Measurements from ENCODE around the gene CAVIN3. TPM values are rescaled to one million over a fixed set of nuclear protein-coding genes. Genes with fewer than 3 reads are reported as not detected.

CAVIN3 gene
- total RNA-seq, 1 donor from 2014 or later, result 35.0 TPM

GRCh38 chr11:6273188-6273587 is 47.1 kb downstream of the CAVIN3 start:
- Histone ChIP-seq H3K27me3 (ENCODE audit: control insufficient read depth, insufficient read depth, low read length) (no peaks in the 10 kb centered on the region), H3K4me3 (ENCODE audit: low read depth, low read length) (no peak overlapping the region), H3K36me3 (ENCODE audit: control insufficient read depth, insufficient read depth, low read length) (no peaks in the 10 kb centered on the region)
- TF ChIP-seq, protein P1, sequence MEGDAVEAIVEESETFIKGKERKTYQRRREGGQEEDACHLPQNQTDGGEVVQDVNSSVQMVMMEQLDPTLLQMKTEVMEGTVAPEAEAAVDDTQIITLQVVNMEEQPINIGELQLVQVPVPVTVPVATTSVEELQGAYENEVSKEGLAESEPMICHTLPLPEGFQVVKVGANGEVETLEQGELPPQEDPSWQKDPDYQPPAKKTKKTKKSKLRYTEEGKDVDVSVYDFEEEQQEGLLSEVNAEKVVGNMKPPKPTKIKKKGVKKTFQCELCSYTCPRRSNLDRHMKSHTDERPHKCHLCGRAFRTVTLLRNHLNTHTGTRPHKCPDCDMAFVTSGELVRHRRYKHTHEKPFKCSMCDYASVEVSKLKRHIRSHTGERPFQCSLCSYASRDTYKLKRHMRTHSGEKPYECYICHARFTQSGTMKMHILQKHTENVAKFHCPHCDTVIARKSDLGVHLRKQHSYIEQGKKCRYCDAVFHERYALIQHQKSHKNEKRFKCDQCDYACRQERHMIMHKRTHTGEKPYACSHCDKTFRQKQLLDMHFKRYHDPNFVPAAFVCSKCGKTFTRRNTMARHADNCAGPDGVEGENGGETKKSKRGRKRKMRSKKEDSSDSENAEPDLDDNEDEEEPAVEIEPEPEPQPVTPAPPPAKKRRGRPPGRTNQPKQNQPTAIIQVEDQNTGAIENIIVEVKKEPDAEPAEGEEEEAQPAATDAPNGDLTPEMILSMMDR (IDR thresholded peaks at IDR 0.05; ENCODE audit: insufficient read depth, low read length, severe bottlenecking), result no peak
- FAIRE-seq, result no peak
- DNase-seq (ENCODE audit: low read depth), result no peak

- no peaks in the 10 kb centered on the region for H3K27me3 ChIP-seq (ENCODE audit: control insufficient read depth, insufficient read depth, low read length)
- FAIRE-seq, result no peak
- TF ChIP-seq, protein P1 (IDR thresholded peaks at IDR 0.05; ENCODE audit: insufficient read depth, low read length, severe bottlenecking), result no peak
- no peaks in the 10 kb centered on the region for H3K36me3 ChIP-seq (ENCODE audit: control insufficient read depth, insufficient read depth, low read length)
- no peak for DNase-seq (ENCODE audit: low read depth)
- no peak overlapping the region for H3K4me3 ChIP-seq (ENCODE audit: low read depth, low read length)
These were observed 48.7 kb downstream of the CAVIN3 start for GRCh38 chr11:6271598-6271997.

- FAIRE-seq, result no peak
- Histone ChIP-seq H3K36me3 (ENCODE audit: control insufficient read depth, insufficient read depth, low read length) (no peaks in the 10 kb centered on the region), H3K27me3 (ENCODE audit: control insufficient read depth, insufficient read depth, low read length) (no peaks in the 10 kb centered on the region), H3K4me3 (ENCODE audit: low read depth, low read length) (no peak overlapping the region)
- no peak for DNase-seq (ENCODE audit: low read depth)
- TF ChIP-seq, protein P1 (IDR thresholded peaks at IDR 0.05; ENCODE audit: insufficient read depth, low read length, severe bottlenecking), result no peak
These were observed 49.6 kb downstream of the CAVIN3 start for GRCh38 chr11:6270584-6271246.

DNA sequence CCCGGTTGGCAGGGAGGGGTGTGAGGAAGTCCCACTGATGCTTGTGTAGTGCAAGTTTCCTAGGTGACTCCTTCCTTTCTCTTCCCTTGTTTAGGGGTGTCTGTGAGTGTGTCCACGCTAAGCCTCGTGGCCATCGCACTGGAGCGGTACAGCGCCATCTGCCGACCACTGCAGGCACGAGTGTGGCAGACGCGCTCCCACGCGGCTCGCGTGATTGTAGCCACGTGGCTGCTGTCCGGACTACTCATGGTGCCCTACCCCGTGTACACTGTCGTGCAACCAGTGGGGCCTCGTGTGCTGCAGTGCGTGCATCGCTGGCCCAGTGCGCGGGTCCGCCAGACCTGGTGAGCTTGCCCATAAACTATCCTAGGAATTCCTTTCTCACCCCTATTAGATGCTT is 50.3 kb downstream of the CAVIN3 start:
- H3K36me3 ChIP-seq (ENCODE audit: control insufficient read depth, insufficient read depth, low read length), result no peaks in the 10 kb centered on the region
- FAIRE-seq, result peak; percentile 77
- TF ChIP-seq, protein P1 (IDR thresholded peaks at IDR 0.05; ENCODE audit: insufficient read depth, low read length, severe bottlenecking), result no peak
- H3K27me3 ChIP-seq (ENCODE audit: control insufficient read depth, insufficient read depth, low read length), result no peaks in the 10 kb centered on the region
- H3K4me3 ChIP-seq (ENCODE audit: low read depth, low read length), result no peak overlapping the region
- no peak for DNase-seq (ENCODE audit: low read depth)

Other genes with a start within 250 kb of the CAVIN3 start
- gene OR56B4, start 212.8 kb downstream of the CAVIN3 start, total RNA-seq, result not detected in 2 replicates
- not detected in 2 replicates for gene OR52B2, start 150.2 kb downstream of the CAVIN3 start, total RNA-seq
- not detected in 2 replicates for gene OR52W1, start 121.3 kb downstream of the CAVIN3 start, total RNA-seq
- gene C11orf42, start 114.9 kb downstream of the CAVIN3 start, total RNA-seq, result not detected in 2 replicates
- gene FHIP1B, start 85.9 kb downstream of the CAVIN3 start, total RNA-seq, result 7.4 and 10.4 TPM in 2 replicates
- 0.26 TPM in 1 of 2 replicates, not detected in the other for gene CNGA4, start 81.4 kb downstream of the CAVIN3 start, total RNA-seq
- gene CCKBR, start 60.7 kb downstream of the CAVIN3 start, total RNA-seq, result not detected in 2 replicates
- gene SMPD1, start 70.0 kb upstream of the CAVIN3 start, total RNA-seq, result 1.1 and 3.2 TPM in 2 replicates
- 1.7 and 1.8 TPM in 2 replicates for gene APBB1, start 98.6 kb upstream of the CAVIN3 start, total RNA-seq
- gene HPX, start 120.5 kb upstream of the CAVIN3 start, total RNA-seq, result 0.26 and 0.51 TPM in 2 replicates
- gene TRIM3, start 153.4 kb upstream of the CAVIN3 start, total RNA-seq, result 7.6 and 9.9 TPM in 2 replicates
- gene ARFIP2, start 160.8 kb upstream of the CAVIN3 start, total RNA-seq, result 59.3 and 72.7 TPM in 2 replicates
- gene TIMM10B, start 161.0 kb upstream of the CAVIN3 start, total RNA-seq, result 39.5 and 42.1 TPM in 2 replicates
- 4.5 and 8.2 TPM in 2 replicates for gene DNHD1, start 176.8 kb upstream of the CAVIN3 start, total RNA-seq

All from bronchial epithelial cell (primary cell).